Vagina (tissue), 2 donors: ENCODE measurements around the gene SCAF8. TPM values are rescaled to one million over a fixed set of nuclear protein-coding genes. Genes with fewer than 3 reads are reported as not detected.

ENCODE experiments used
- DNase-seq, 2 donors: peaks; one replicate each; pipeline ENCODE4 v3.0.0-alpha.2; 2017; ENCODE audit errors: extremely low spot score in 2 of 2
- H3K27ac ChIP-seq: fragments of 200-600 bp; sonication (generic); one replicate; pipeline ENCODE4 v1.5.1; 2019
- H3K27me3 ChIP-seq: fragments of 200-600 bp; sonication (generic); one replicate; pipeline ENCODE4 v1.5.1; 2019
- H3K36me3 ChIP-seq, 2 donors: fragments of 200-600 bp; sonication (generic); one replicate each; pipeline ENCODE4 v1.5.1; 2017 to 2019
- H3K4me1 ChIP-seq: fragments of 200-600 bp; sonication (generic); one replicate; pipeline ENCODE4 v1.5.1; 2019
- H3K4me3 ChIP-seq, 2 donors: fragments of 200-600 bp; sonication (generic); 1 replicate in 1 of 2; 2 replicates in 1 of 2; pipeline ENCODE4 v1.5.1; 2016 to 2019
- H3K9me3 ChIP-seq: fragments of 200-600 bp; sonication (generic); one replicate; pipeline ENCODE4 v1.5.1; 2019
- POLR2A ChIP-seq, 2 donors: fragments of 450-650 bp; IDR thresholded peaks; one replicate each; pipeline ENCODE4 v1.6.1; 2017; ENCODE audit warnings: antibody characterized with exemption in 2 of 2, mild to moderate bottlenecking in 2 of 2, moderate library complexity in 2 of 2
- POLR2AphosphoS5 ChIP-seq, 2 donors: sonication (generic); formaldehyde crosslinking; IDR thresholded peaks; one replicate each; pipeline ENCODE4 v1.9.0; 2017; ENCODE audit warnings: antibody characterized with exemption in 2 of 2, mild to moderate bottlenecking in 2 of 2, low read depth in 1 of 2; ENCODE audit not compliant: insufficient read depth in 1 of 2
- intact Hi-C: fragments of 100-400 bp; cut with DNase I; formaldehyde crosslinking; loops from one replicate; pipeline ENCODE4 v1.15.1; 2023
- total RNA-seq: library from RNA; depleted of rRNA; stranded (reverse); fragments of >200 nt; gene quantifications from one replicate; pipeline ENCODE4 v1.2.3, GENCODE V29; 2016
- TF ChIP-seq, protein P1 (sequence below), 3 experiments: fragments of 450-650 bp in 2 of 3; fragments of 200-600 bp in 1 of 3; sonication (generic) in 1 of 3; IDR thresholded peaks; one replicate each; pipeline ENCODE4 v1.5.1; 2017 to 2019; ENCODE audit warnings: antibody characterized with exemption in 3 of 3, mild to moderate bottlenecking in 2 of 3, moderate library complexity in 2 of 3

SCAF8 gene
- total RNA-seq, 1 donor from 2014 or later = 37.8 TPM

DNA sequence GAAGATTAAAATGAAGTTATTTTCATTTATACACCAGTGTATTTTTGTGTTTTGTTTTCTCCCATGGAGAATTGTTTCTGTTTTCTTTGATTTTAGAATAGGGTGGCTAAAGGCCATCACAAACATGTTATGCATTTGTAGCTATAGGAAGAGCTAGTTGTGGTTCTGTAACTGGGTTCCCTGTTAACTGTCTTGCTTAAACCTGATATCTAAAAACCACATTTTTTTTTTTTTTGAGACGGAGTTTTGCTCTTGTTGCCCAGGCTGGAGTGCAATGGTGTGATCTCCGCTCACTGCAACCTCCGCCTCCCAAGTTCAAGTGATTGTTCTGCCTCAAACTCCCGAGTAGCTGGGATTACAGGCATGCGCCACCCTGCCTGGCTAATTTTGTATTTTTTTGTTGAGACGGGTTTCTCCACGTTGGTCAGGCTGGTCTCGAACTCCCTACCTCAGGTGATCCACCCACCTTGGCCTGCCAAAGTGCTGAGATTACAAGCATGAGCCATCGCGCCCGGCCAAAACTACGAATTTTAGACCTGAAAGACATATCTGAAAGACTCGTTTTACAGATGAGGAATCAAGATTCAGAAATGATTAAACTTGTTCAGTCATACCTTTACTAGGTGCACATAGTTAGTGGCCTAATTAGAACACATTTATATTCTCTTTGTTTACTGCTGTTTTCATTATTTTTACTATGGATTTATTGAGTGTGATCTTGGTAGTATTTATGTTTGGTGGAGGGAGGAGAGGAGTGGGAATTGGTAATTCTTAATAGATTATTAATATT is 18.0 kb downstream of the SCAF8 start:
- peaks cover 73% of the 10 kb centered on the region for H3K4me1 ChIP-seq
- no peak overlapping the region for H3K4me3 ChIP-seq
- no peak overlapping the region for H3K27ac ChIP-seq
- intact Hi-C loops = no loop called here
- DNase-seq = no peak
- no peaks in the 10 kb centered on the region for H3K36me3 ChIP-seq
- H3K9me3 ChIP-seq = no peaks in the 10 kb centered on the region
- no peak for TF ChIP-seq POLR2AphosphoS5 (IDR thresholded peaks at IDR 0.05; ENCODE audit: insufficient read depth in 1 of 2, low read depth in 1 of 2)
- no peak for TF ChIP-seq POLR2A (IDR thresholded peaks at IDR 0.05)
- TF ChIP-seq, protein P1, sequence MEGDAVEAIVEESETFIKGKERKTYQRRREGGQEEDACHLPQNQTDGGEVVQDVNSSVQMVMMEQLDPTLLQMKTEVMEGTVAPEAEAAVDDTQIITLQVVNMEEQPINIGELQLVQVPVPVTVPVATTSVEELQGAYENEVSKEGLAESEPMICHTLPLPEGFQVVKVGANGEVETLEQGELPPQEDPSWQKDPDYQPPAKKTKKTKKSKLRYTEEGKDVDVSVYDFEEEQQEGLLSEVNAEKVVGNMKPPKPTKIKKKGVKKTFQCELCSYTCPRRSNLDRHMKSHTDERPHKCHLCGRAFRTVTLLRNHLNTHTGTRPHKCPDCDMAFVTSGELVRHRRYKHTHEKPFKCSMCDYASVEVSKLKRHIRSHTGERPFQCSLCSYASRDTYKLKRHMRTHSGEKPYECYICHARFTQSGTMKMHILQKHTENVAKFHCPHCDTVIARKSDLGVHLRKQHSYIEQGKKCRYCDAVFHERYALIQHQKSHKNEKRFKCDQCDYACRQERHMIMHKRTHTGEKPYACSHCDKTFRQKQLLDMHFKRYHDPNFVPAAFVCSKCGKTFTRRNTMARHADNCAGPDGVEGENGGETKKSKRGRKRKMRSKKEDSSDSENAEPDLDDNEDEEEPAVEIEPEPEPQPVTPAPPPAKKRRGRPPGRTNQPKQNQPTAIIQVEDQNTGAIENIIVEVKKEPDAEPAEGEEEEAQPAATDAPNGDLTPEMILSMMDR (IDR thresholded peaks at IDR 0.05) = no peak
- H3K27me3 ChIP-seq = no peaks in the 10 kb centered on the region

DNA sequence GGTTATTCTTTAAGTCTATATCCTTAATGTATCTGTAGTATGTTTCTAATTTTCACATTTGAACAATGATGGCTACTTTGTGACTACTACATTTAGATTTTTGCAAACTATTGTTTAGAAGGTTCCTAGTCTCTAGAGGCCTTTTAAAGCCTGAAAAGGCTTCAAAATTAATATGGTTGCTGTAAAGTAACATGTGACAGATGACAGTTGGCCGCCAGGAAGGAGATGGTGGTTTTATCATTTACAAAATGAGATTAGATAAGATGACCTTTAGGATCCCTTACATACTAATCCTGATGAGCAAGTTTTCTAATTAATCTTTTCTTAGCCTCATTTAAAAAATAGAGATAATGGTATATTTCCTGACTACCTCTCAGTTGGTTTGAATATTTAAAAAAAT is 18.8 kb downstream of the SCAF8 start:
- Histone ChIP-seq H3K27me3 (no peaks in the 10 kb centered on the region), H3K36me3 (no peaks in the 10 kb centered on the region), H3K4me3 (no peak overlapping the region), H3K27ac (no peak overlapping the region), H3K4me1 (peaks cover 80% of the 10 kb centered on the region), H3K9me3 (no peaks in the 10 kb centered on the region)
- intact Hi-C loops = no loop called here
- DNase-seq = no peak
- TF ChIP-seq, protein P1 (IDR thresholded peaks at IDR 0.05) = no peak
- TF ChIP-seq POLR2AphosphoS5 (IDR thresholded peaks at IDR 0.05; ENCODE audit: insufficient read depth in 1 of 2, low read depth in 1 of 2) (no peak), POLR2A (IDR thresholded peaks at IDR 0.05) (no peak)

DNA sequence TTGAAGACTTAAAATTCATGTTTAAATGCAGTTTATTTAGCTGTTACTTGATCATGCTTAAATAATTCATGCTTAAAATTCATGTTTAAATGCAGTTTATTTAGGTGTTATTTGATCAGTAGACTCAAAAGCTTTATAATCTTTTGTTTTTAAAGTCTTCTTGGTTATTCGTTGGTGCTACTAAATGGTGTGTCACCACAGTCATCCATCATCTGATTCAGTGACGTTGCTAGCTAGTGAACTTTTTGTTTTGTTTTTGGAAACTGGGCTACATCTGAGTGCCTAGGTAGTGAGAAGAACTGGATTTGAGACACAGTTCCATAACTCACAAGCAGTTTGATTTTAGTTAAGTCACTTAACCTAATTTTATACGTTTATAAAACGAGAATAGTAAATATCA is 20.9 kb downstream of the SCAF8 start:
- intact Hi-C loops = no loop called here
- Histone ChIP-seq H3K27ac (no peak overlapping the region), H3K4me1 (peaks cover 84% of the 10 kb centered on the region), H3K9me3 (no peaks in the 10 kb centered on the region), H3K4me3 (no peak overlapping the region), H3K36me3 (no peaks in the 10 kb centered on the region), H3K27me3 (no peaks in the 10 kb centered on the region)
- no peak for TF ChIP-seq POLR2AphosphoS5 (IDR thresholded peaks at IDR 0.05; ENCODE audit: insufficient read depth in 1 of 2, low read depth in 1 of 2)
- TF ChIP-seq, protein P1 (IDR thresholded peaks at IDR 0.05) = no peak
- TF ChIP-seq POLR2A (IDR thresholded peaks at IDR 0.05) = no peak
- no peak for DNase-seq

DNA sequence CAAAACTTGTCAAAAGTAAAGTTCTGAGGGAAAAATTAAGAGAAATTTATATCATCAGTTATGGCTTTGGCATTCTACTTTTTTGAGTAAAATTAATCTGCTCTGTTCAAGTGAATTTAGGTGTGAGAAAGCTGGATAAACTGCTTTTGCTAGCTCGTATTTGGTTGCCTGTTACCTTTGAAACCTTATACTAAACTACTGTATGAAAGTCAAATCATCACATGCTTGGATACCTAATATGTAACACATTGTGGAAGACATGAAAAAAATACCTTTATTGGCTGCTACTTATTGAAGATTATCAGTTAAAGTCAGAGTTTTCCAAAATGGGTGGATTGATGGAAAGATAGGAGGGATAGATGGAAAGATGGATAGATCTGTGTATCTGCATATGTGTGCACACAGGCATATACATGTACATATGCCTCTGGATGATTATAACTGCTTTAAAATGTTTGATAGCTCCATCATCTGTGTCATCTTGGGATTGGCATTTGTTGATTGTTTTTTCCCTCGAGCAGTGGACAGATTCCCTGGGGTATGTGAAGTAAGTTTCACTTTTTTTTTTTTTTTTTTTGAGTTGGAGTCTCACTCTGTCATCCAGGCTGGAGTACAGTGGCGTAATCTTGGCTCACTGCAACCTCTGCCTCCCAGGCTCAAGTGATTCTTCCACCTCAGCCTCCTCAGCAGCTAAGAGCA is 24.3 kb downstream of the SCAF8 start:
- Histone ChIP-seq H3K4me1 (peaks cover 63% of the 10 kb centered on the region), H3K9me3 (no peaks in the 10 kb centered on the region), H3K4me3 (no peak overlapping the region), H3K36me3 (no peaks in the 10 kb centered on the region), H3K27me3 (no peaks in the 10 kb centered on the region), H3K27ac (no peak overlapping the region)
- TF ChIP-seq POLR2A (IDR thresholded peaks at IDR 0.05) = no peak
- TF ChIP-seq, protein P1 (IDR thresholded peaks at IDR 0.05) = no peak
- DNase-seq = no peak
- intact Hi-C loops = no loop called here

DNA sequence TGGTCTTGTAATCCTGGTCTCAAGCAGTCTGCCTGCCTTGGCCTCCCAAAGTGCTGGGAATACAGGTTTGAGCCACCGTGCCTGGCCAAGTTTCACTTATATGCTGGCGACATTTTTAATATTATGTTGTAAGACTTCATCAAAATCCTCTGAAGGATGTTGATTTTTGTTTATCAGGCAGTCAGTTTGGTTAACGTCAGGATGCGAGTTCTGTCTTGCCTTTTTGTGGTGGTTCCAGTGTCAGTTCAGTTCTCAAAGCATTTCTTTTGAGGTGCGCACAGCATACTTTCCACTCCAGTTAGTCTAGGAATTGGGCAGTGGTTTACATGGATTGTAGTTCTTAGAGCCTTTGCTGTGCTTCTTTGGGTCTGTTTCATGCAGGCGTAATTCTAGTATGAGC is 24.9 kb downstream of the SCAF8 start:
- no peak overlapping the region for H3K27ac ChIP-seq
- H3K27me3 ChIP-seq = no peaks in the 10 kb centered on the region
- H3K4me3 ChIP-seq = no peak overlapping the region
- peaks cover 69% of the 10 kb centered on the region for H3K4me1 ChIP-seq
- intact Hi-C loops = no loop called here
- H3K36me3 ChIP-seq = no peaks in the 10 kb centered on the region
- H3K9me3 ChIP-seq = no peaks in the 10 kb centered on the region
- no peak for TF ChIP-seq POLR2A (IDR thresholded peaks at IDR 0.05)
- TF ChIP-seq POLR2AphosphoS5 (IDR thresholded peaks at IDR 0.05; ENCODE audit: insufficient read depth in 1 of 2, low read depth in 1 of 2) = no peak
- TF ChIP-seq, protein P1 (IDR thresholded peaks at IDR 0.05) = no peak
- DNase-seq = no peak
